Choroid plexus epithelial cell (primary cell): ENCODE data around the gene IDH3B.

Source experiments
- DNase-seq: peaks from one replicate; pipeline ENCODE4 v3.0.0-alpha.2; 2010; ENCODE audit warnings: low read depth
- H3K4me3 ChIP-seq: 2 replicates; pipeline ENCODE4 v1.5.1; 2011; ENCODE audit warnings: low read depth, mild to moderate bottlenecking, control low read depth, low read length, moderate library complexity
- CTCF ChIP-seq: conservative IDR thresholded peaks from 2 replicates; pipeline ENCODE4 v1.5.1; 2011; ENCODE audit warnings: low read depth, mild to moderate bottlenecking, control low read depth, inconsistent platforms, low read length, moderate library complexity

The IDH3B gene

GRCh38 chr20:2652724-2653555, 11.1 kb downstream of the IDH3B start:
- peak; percentile 13 for DNase-seq
- peak overlapping the region; percentile 98 for H3K4me3 ChIP-seq
- TF ChIP-seq CTCF, result no peak

DNA sequence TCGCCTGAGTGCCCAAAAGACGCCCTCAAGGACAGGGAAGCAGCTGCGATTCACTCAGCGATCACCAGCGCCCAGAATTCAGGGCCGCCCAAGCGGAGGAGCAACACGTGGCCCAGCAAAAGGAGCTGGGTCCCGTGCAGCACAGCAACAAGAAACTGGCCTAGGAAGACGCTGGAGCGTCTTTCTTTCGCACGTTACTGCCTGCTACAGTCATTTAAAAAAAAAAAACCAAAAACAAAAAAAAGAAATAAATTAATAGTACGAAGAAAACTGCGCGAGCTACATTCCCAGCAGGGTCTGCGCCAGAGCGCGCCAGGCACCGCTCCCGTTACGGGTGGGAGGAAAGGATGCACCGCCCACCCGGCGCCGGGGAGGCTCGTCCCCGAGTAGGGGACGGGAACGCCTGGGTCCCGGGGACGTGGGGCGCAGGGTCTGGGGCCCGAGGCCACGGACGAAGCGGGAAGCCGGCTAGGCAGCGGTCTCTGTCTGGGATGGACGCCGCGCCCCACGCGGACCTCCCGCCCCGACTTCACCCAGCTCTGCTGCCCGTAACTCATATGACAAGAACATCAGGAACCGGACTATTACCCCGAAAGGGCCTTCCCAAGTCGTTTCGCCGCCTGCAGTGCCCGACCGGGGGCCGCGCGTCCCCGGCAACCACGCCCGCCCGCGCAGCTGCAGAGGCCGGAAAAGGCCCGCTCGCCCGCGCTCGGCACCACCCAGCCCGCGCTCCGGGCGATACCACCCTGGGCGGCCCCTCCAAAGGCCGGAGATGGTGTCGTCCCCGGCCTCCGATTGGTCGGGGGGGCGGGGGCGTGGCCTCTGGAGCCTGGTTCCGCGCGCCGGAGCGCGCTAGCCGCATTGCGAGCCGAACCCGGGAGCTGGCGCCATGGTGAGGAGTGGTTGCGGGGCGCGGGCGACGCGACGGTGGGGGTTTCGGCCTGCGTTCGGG, 12.0 kb downstream of the IDH3B start, which contains the start of gene NOP56:
Gene NOP56, plus strand, starts transcription at position 861 of the 952 bp plus-strand sequence. Its CDS starts 29 bp downstream, at position 890.
- H3K4me3 ChIP-seq, result peak within 1 kb of the TSS; percentile 98
- peak; percentile 94 for DNase-seq
- TF ChIP-seq CTCF, result no peak

DNA sequence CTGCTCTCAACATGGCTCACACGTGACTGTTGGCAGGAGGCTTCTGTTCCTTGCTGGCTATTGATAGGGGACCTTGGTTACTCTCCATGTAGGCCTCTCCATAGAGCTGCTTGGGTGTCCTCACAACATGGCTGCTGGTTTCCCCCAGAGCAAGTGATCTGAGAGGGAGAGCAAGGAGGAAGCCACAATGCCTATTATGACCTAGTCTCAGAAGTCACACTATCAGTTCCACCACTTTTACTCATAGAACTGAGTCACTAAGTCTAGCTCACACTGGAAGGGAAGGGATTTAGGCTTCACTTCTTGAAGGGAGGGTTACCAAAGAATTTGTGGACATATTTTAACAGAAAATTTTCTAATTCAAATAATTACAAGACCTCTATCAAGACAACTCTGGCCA, 20.3 kb downstream of the IDH3B start:
- H3K4me3 ChIP-seq, result no peak overlapping the region
- no peak for TF ChIP-seq CTCF
- DNase-seq, result no peak

DNA sequence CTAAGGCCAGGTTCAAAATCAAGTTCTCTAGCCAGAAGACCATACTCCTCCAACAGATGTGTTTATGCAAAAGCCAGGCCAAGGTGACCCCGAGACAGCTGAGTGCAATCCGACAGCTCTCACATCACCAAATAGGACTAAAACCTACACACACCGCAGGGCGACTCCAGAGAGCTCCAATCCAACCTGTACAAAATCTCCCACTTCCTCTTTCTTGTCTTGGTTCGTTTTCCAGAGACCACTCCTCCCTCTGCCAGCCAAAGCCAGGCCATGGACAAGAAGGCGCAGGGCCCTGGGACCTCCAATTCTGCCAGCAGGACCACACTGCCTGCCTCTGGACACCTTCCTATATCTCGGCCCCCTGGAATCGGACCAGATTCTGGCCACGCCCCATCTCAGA, 23.1 kb downstream of the IDH3B start:
- no peak for TF ChIP-seq CTCF

DNA sequence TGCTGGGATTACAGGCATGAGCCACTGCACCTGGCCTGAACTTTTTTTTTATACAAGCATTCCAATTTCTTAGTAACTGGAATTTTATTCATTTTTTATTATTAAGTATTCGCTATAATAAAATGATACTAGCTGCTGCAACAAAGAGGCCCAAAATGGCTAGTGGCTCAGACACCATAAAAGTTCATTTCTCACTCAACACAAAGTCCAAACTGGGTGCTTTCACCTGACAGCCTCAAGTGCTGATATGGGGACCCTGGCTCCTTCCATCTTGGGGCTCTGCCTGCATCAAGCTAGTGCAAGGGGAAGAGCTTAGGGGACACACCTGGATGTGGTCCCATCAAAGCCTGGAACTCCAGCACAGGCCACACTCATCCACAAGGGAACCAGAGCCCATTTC, 23.8 kb downstream of the IDH3B start:
- no peak for TF ChIP-seq CTCF
- H3K4me3 ChIP-seq, result no peak overlapping the region
- no peak for DNase-seq

More for the DNA sequence above, 23.1 kb downstream of the IDH3B start:
- DNase-seq, result no peak
- no peak overlapping the region for H3K4me3 ChIP-seq

DNA sequence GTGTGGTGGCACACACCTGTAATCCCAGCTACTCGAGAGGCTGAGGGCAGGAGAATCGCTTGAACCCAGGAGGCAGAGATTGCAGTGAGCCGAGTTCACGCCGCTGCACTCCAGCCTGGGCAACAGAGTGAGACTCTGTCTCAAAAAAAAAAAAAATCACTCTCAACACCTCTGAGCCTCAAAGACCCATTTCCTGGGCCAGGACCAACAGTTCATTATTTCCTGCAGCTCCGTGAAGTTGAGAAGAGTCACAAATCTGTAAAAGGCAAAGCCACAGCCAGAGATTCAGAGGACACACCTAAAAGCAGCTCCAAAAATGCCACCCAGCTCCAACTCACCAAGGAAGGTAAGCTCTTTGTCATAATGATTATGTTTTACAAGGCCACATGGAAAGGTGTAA, 26.8 kb downstream of the IDH3B start:
- DNase-seq, result no peak
- H3K4me3 ChIP-seq, result no peak overlapping the region
- no peak for TF ChIP-seq CTCF
